ENCODE results near the gene TXLNB. TPM values are rescaled to one million over a fixed set of nuclear protein-coding genes. Genes with fewer than 3 reads are reported as not detected.

TXLNB gene
- total RNA-seq (1 to 10 TPM; 2.3 to 7.9 (median 3.4) TPM), polyA plus RNA-seq (1 to 10 TPM; 6.1 to 6.4 TPM)
- long read RNA-seq, donor 1, partial matches to known transcripts: 20 of 22 reads
- long read RNA-seq, donor 1, other reads (novel, unspliced or antisense): 2 of 22 reads
- long read RNA-seq, donor 2: 0 reads
- long read RNA-seq, donor 3, full-length matches to known transcripts: 1 of 5 reads
- long read RNA-seq, donor 3, partial matches to known transcripts: 3 of 5 reads
- long read RNA-seq, donor 3, other reads (novel, unspliced or antisense): 1 of 5 reads

- TF ChIP-seq CTCF (IDR thresholded peaks at IDR 0.05) (peak in 1 of 3 donors; percentile 15), EP300 (IDR thresholded peaks at IDR 0.05) (no peak), POLR2A (IDR thresholded peaks at IDR 0.05) (no peak)
- Histone ChIP-seq H3K4me3 (peak within 1 kb of the TSS; percentile 7), H3K27me3 (no peaks in the 10 kb centered on the region), H3K36me3 (no peaks in the 10 kb centered on the region), H3K9me3 (no peaks in the 10 kb centered on the region), H3K4me1 (ENCODE audit: insufficient read depth) (peaks cover 10% of the 10 kb centered on the region), H3K27ac (peak within 1 kb of the TSS; percentile 3 to 73)
- intact Hi-C loops (cut with DNase I): loop anchor here in 2 of 4 donors (10.0 kb wide), 2 partner anchors 73 to 1167 kb away; no protein-coding TSS in a partner anchor
- DNase-seq: peak; percentile 67 to 91 (median 82)
- 3 to 5% (median 3%) methylated on average over 13 of the region's 13 CpGs for WGBS, 3 donors
Measured at GRCh38 chr6:139291813-139292619, at the start of gene TXLNB. Gene TXLNB (minus strand): TSS chr6:139291998. CDS start chr6:139288899, 3,099 bp downstream.

GRCh38 chr6:139341060-139341459, 49.3 kb upstream of the TXLNB start:
- 76 to 79% (median 79%) methylated on average over 2 of the region's 2 CpGs for WGBS, 3 donors

GRCh38 chr6:139338795-139339194, 47.0 kb upstream of the TXLNB start:
- no peaks in the 10 kb centered on the region for H3K9me3 ChIP-seq
- H3K36me3 ChIP-seq: no peaks in the 10 kb centered on the region
- no peak overlapping the region for H3K4me3 ChIP-seq
- DNase-seq: no peak
- 87 to 89% (median 89%) methylated on average over 9 of the region's 9 CpGs for WGBS, 3 donors
- no peak overlapping the region for H3K27ac ChIP-seq
- H3K4me1 ChIP-seq (ENCODE audit: insufficient read depth): no peaks in the 10 kb centered on the region
- intact Hi-C loops (cut with DNase I): no loop called here
- TF ChIP-seq POLR2A (IDR thresholded peaks at IDR 0.05) (no peak), EP300 (IDR thresholded peaks at IDR 0.05) (no peak), CTCF (IDR thresholded peaks at IDR 0.05) (no peak)
- H3K27me3 ChIP-seq: no peaks in the 10 kb centered on the region

More at GRCh38 chr6:139341060-139341459, 49.3 kb upstream of the TXLNB start:
- Histone ChIP-seq H3K4me3 (no peak overlapping the region), H3K27ac (no peak overlapping the region), H3K36me3 (no peaks in the 10 kb centered on the region), H3K9me3 (no peaks in the 10 kb centered on the region), H3K27me3 (no peaks in the 10 kb centered on the region), H3K4me1 (ENCODE audit: insufficient read depth) (no peaks in the 10 kb centered on the region)
- TF ChIP-seq CTCF (IDR thresholded peaks at IDR 0.05): no peak
- DNase-seq: no peak
- intact Hi-C loops (cut with DNase I): no loop called here

- no peaks in the 10 kb centered on the region for H3K27me3 ChIP-seq
- TF ChIP-seq EP300 (IDR thresholded peaks at IDR 0.05): no peak
- DNase-seq: no peak
- no peak overlapping the region for H3K4me3 ChIP-seq
- intact Hi-C loops (cut with DNase I): no loop called here
- H3K36me3 ChIP-seq: no peaks in the 10 kb centered on the region
- WGBS, 3 donors: 93 to 96% (median 96%) methylated on average over 5 of the region's 5 CpGs
- no peaks in the 10 kb centered on the region for H3K9me3 ChIP-seq
- no peaks in the 10 kb centered on the region for H3K4me1 ChIP-seq (ENCODE audit: insufficient read depth)
- H3K27ac ChIP-seq: no peak overlapping the region
Measured at GRCh38 chr6:139337830-139338229, 46.0 kb upstream of the TXLNB start.

GRCh38 chr6:139337001-139337400, 45.2 kb upstream of the TXLNB start:
- H3K27ac ChIP-seq: no peak overlapping the region
- H3K4me1 ChIP-seq (ENCODE audit: insufficient read depth): no peaks in the 10 kb centered on the region
- H3K27me3 ChIP-seq: no peaks in the 10 kb centered on the region
- no peaks in the 10 kb centered on the region for H3K9me3 ChIP-seq
- 88 to 94% (median 92%) methylated on average over 2 of the region's 2 CpGs for WGBS, 3 donors
- intact Hi-C loops (cut with DNase I): no loop called here
- no peak overlapping the region for H3K4me3 ChIP-seq
- no peaks in the 10 kb centered on the region for H3K36me3 ChIP-seq
- DNase-seq: no peak
- TF ChIP-seq CTCF (IDR thresholded peaks at IDR 0.05): no peak
- TF ChIP-seq EP300 (IDR thresholded peaks at IDR 0.05): no peak
- no peak for TF ChIP-seq POLR2A (IDR thresholded peaks at IDR 0.05)
